NCI-H748 (cell line): Measurements from ENCODE around the gene NDFIP1.

Experiments used
- DNase-seq: peaks from one replicate; lab custom pipeline; 2025; ENCODE audit not compliant: unreplicated experiment; lab: John Stamatoyannopoulos, UW

NDFIP1 gene

GRCh38 chr5:142117579-142118151, 9.1 kb downstream of the NDFIP1 start:
- DNase-seq: no peak

- no peak for DNase-seq
Measured at GRCh38 chr5:142118155-142118686, 9.6 kb downstream of the NDFIP1 start.

DNA sequence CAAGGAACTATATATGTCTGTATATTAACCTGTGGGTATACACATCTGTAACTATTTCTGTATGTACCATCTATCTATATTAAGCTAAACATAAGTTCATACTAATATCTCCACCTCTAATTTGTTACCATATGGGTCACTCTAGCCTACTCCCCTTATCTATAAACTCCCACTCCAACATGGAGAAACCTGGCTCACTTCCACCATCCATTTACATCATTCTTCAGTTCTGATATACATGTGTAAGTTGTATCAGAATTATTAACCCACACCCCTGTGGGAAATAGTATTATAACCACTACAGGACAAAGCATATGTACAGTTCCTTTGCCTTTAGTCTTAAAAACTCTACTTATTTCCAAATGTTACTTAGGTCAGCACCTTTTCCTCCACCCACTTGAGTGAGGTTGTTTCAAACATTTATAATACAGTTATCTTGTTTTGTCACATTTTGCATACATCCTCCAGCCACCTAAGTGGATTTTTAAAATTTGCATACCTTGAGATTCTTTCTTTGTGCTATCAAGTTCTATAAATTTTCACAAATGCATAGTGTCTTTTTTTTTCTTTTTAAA, 10.6 kb downstream of the NDFIP1 start:
- no peak for DNase-seq

DNA sequence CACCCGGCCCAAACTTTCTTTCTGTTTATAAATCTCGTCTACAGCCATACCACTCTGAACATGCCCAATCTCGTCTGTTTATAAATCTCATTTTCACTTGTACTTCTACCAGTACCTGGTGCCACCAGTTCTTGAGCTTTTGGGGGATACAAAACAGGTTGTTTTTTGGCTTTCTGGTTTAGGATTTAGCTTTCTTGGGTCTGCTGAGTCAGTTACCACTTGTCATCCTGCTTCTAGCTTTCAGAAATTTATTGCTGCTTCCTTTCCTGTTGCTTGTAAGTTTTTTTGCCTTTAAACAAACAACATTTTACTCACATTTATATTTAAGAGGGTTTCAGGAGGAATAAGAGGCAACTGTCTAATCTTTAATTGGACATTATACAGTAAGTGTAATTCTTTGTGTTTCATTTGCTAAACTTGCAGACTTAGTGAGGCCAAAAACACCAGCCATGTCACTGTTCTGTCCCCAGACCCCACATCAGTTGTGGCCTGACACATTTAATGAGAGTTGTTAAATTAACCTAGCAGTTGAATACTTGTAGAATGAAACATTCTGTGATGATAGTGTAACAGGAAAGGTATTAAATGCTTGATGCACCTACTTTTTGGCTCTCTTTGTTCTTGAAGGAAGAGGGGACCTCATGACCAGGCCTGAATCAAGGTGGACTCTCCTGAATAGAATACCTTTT, 11.8 kb downstream of the NDFIP1 start:
- DNase-seq: no peak

- DNase-seq: no peak
Measured at GRCh38 chr5:142122121-142122520, 13.5 kb downstream of the NDFIP1 start.

- no peak for DNase-seq
Measured at GRCh38 chr5:142125378-142125777, 16.8 kb downstream of the NDFIP1 start.

GRCh38 chr5:142125963-142126362, 17.4 kb downstream of the NDFIP1 start:
- DNase-seq: no peak

- DNase-seq: no peak
Measured at GRCh38 chr5:142128675-142129208, 20.2 kb downstream of the NDFIP1 start.

GRCh38 chr5:142129446-142130066, 21.0 kb downstream of the NDFIP1 start:
- DNase-seq: no peak

GRCh38 chr5:142131394-142131793, 22.8 kb downstream of the NDFIP1 start:
- no peak for DNase-seq

GRCh38 chr5:142132916-142133315, 24.3 kb downstream of the NDFIP1 start:
- no peak for DNase-seq

- DNase-seq: no peak
Measured at GRCh38 chr5:142133330-142134206, 25.0 kb downstream of the NDFIP1 start.

DNA sequence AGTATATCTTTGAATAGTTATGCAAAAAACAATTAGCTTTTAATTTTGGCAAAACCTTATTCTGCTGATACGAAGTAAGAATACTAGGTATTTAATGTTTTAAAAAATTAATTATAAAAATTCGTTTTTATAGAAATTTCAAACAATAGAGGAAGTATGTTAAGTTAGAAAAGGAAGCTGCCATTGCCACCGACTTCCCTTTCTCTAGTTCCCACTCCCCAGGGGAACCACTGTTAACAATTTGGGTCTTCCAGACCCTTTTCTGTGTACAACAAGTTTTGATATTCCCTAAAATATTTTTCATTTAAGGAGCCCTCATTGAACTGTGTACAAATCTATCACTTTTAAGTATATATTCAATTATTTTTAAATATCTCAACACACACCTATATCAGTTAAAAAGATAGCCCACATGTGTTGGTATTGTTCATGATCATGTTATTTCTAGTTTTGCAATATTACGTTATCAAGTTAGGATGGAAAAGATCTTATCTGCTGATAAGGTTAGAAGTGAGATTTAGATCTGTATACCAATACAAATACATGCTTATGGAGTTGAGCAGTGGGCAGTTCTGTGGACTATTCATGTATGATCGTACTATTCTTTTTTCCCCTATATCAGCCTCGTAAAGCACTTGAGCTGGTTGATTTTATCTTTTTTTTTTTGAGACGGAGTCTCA, 25.9 kb downstream of the NDFIP1 start:
- DNase-seq: no peak

DNA sequence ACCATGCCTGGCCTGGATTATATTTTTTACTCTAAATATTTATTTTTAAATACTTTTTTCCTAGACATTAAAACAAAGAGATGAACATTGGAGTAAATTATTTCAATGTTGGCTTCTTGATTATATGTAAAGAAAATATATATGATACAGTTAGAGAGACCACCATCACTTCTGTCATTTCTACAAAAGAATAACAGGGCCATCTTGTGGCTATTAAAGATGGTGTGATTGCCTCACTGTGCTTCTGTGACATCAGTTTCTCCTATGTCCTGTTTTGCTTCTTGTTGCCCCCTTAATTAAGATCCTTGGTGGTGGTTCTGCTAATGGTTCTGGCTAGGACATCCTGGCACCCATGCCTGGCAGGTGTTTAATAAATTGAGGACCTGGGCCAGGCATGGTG, 32.9 kb downstream of the NDFIP1 start:
- DNase-seq: peak; percentile 5

- DNase-seq: peak; percentile 23
Measured at GRCh38 chr5:142143878-142144277, 35.3 kb downstream of the NDFIP1 start.

- peak; percentile 45 for DNase-seq
Measured at GRCh38 chr5:142145106-142145900, 36.7 kb downstream of the NDFIP1 start.

GRCh38 chr5:142149363-142149762, 40.8 kb downstream of the NDFIP1 start:
- no peak for DNase-seq

- DNase-seq: no peak
Measured at GRCh38 chr5:142150431-142150830, 41.9 kb downstream of the NDFIP1 start.
